Spinal cord (tissue), 10 donors: Measurements from ENCODE around the gene SCNN1B. TPM values are rescaled to one million over a fixed set of nuclear protein-coding genes. Genes with fewer than 3 reads are reported as not detected.

ENCODE experiments used
- DNase-seq, 6 donors: peaks; one replicate each; pipeline versions ENCODE4 v3.0.0 to v3.0.0-alpha.2; 2013 to 2015; ENCODE audit warnings: low spot score in 6 of 6, low read depth in 4 of 6
- H3K27ac ChIP-seq: one replicate; pipeline ENCODE4 v1.5.1; 2013; ENCODE audit warnings: low read depth, low read length, control low read depth
- H3K27me3 ChIP-seq: one replicate; pipeline ENCODE4 v1.6.1; 2013; ENCODE audit warnings: low read length; ENCODE audit not compliant: control insufficient read depth, insufficient read depth
- H3K36me3 ChIP-seq: one replicate; pipeline ENCODE4 v1.6.1; 2013; ENCODE audit warnings: low read length; ENCODE audit not compliant: control insufficient read depth, insufficient read depth
- H3K4me1 ChIP-seq: one replicate; pipeline ENCODE4 v1.6.1; 2013; ENCODE audit warnings: low read length; ENCODE audit not compliant: control insufficient read depth, insufficient read depth
- H3K4me3 ChIP-seq: one replicate; pipeline ENCODE4 v1.5.1; 2013; ENCODE audit warnings: low read depth, low read length, control low read depth
- H3K9me3 ChIP-seq: one replicate; pipeline ENCODE4 v1.6.1; 2013; ENCODE audit warnings: low read length; ENCODE audit not compliant: control insufficient read depth, insufficient read depth
- WGBS: methylation state at CpG from one replicate; pipeline ENCODE4 v1.1.5; 2013; ENCODE audit warnings: missing lambda C conversion rate; ENCODE audit not compliant: insufficient coverage; 5-methylcytosine and 5-hydroxymethylcytosine counted together
- polyA plus RNA-seq, 2 donors: library from polyadenylated mRNA; unstranded; fragments of 120-200 nt; gene quantifications; one replicate each; pipeline ENCODE4 v1.2.1, GENCODE V29; 2013; ENCODE audit not compliant: insufficient read length in 2 of 2
- total RNA-seq, 2 donors: library from RNA; depleted of rRNA in 1 of 2; stranded (reverse); fragments of 120-200 nt in 1 of 2; fragments of >200 nt in 1 of 2; gene quantifications; one replicate each; pipeline versions ENCODE4 v1.2.3 to v1.2.4, GENCODE V29; 2013 to 2014
- donor health status: healthy.

The SCNN1B gene
- total and polyA plus RNA-seq, 4 donors = 0.40 to 2.8 (median 1.6) TPM

GRCh38 chr16:23269248-23269953, 32.7 kb upstream of the SCNN1B start:
- no peaks in the 10 kb centered on the region for H3K9me3 ChIP-seq
- H3K27me3 ChIP-seq = no peaks in the 10 kb centered on the region
- no peak overlapping the region for H3K27ac ChIP-seq
- WGBS = 97% methylated on average over 6 of the region's 6 CpGs
- H3K36me3 ChIP-seq = no peaks in the 10 kb centered on the region
- no peaks in the 10 kb centered on the region for H3K4me1 ChIP-seq
- no peak overlapping the region for H3K4me3 ChIP-seq
- no peak for DNase-seq

- Histone ChIP-seq H3K27me3 (no peaks in the 10 kb centered on the region), H3K4me3 (no peak overlapping the region), H3K27ac (no peak overlapping the region), H3K9me3 (no peaks in the 10 kb centered on the region), H3K4me1 (no peaks in the 10 kb centered on the region), H3K36me3 (no peaks in the 10 kb centered on the region)
- no CpG with 5 or more reads among the region's 3 CpGs for WGBS
- DNase-seq = no peak
These were observed 31.4 kb upstream of the SCNN1B start for GRCh38 chr16:23270654-23271053.

- DNase-seq = no peak
- Histone ChIP-seq H3K36me3 (no peaks in the 10 kb centered on the region), H3K9me3 (no peaks in the 10 kb centered on the region), H3K27me3 (no peaks in the 10 kb centered on the region), H3K4me1 (peaks cover 6% of the 10 kb centered on the region), H3K27ac (no peak overlapping the region), H3K4me3 (no peak overlapping the region)
- 74% methylated on average over 2 of the region's 2 CpGs for whole genome bisulfite sequencing
These were observed 27.1 kb upstream of the SCNN1B start for GRCh38 chr16:23274968-23275367.

DNA sequence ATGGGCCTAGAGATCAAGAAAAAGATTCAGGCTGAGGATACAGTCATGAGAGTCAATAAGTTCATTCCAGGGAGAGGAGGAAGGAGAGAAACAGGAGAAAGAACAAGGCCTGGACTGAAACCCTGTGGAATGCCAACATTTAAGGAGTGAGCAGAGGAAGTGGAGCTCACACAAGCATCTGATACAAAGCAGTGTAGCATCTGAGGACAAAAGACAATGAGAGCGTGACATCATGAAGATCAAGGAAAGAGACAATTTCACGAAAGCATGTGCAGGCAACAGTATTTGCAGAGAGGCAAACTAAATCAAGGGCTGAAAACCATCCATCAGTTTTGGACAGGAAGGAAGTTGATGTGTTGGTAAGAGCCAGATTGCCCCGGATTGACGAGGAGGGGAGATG, 25.3 kb upstream of the SCNN1B start:
- Histone ChIP-seq H3K9me3 (no peaks in the 10 kb centered on the region), H3K36me3 (no peaks in the 10 kb centered on the region), H3K4me3 (no peak overlapping the region), H3K27ac (no peak overlapping the region), H3K27me3 (no peaks in the 10 kb centered on the region), H3K4me1 (peaks cover 10% of the 10 kb centered on the region)
- 87% methylated on average over 4 of the region's 4 CpGs for WGBS
- no peak for DNase-seq

DNA sequence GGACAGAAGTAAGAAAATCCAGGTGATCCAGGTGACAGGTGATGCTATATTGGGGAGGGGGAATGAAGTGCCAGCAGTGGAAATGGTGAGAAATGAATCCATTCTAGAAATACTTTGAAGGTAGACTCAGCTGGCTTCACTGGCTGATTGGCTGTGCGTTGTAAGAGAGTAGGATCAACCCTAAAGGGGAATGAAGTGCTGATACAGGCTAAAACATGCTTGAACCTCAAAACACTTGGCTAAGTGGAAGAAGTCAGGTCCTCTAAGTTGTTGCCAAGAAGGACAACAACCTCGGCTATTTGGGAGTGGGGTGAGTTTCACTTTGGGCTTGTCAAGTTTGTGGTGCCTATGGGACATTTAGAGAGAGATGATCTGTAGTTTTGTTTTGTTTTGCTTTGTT, 24.1 kb upstream of the SCNN1B start:
- 61% methylated on average over 2 of the region's 2 CpGs for WGBS

DNA sequence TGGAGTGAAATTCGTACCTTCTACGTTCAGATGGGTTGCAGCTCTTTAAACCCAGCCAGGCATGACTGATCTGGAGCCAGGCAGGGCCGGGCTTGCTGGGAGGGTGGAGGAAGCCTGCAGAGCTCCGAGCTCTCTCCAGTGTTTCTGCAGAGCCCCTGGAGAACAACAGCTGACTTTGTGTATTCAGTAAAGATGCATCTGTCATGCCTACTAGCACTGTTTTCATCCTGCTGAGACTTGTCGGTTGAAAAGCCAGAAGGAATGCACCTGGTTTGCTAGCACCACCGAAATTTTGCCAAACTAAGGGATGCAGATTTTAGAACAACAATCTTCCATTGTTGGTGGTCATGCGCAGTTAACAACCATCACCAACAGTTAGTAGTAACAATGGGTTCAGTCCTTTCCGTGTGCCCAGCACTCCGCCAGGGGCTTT, 22.4 kb upstream of the SCNN1B start:
- DNase-seq = peak in 5 of 6 donors; percentile 37 to 84 (median 40)
- no peak overlapping the region for H3K4me3 ChIP-seq
- peaks cover 5% of the 10 kb centered on the region for H3K9me3 ChIP-seq
- H3K27ac ChIP-seq = peak overlapping the region; percentile 33
- H3K4me1 ChIP-seq = peaks cover 10% of the 10 kb centered on the region
- 5% methylated on average over 5 of the region's 9 CpGs for WGBS
- H3K27me3 ChIP-seq = no peaks in the 10 kb centered on the region
- H3K36me3 ChIP-seq = no peaks in the 10 kb centered on the region

More for the DNA sequence above, 24.1 kb upstream of the SCNN1B start:
- Histone ChIP-seq H3K27me3 (no peaks in the 10 kb centered on the region), H3K4me1 (peaks cover 10% of the 10 kb centered on the region), H3K4me3 (no peak overlapping the region), H3K27ac (no peak overlapping the region), H3K36me3 (no peaks in the 10 kb centered on the region), H3K9me3 (peaks cover 5% of the 10 kb centered on the region)
- no peak for DNase-seq

- no CpG with 5 or more reads among the region's 6 CpGs for WGBS
- Histone ChIP-seq H3K4me1 (peaks cover 10% of the 10 kb centered on the region), H3K4me3 (no peak overlapping the region), H3K9me3 (peaks cover 5% of the 10 kb centered on the region), H3K27ac (no peak overlapping the region), H3K36me3 (no peaks in the 10 kb centered on the region), H3K27me3 (no peaks in the 10 kb centered on the region)
- no peak for DNase-seq
These were observed 21.6 kb upstream of the SCNN1B start for GRCh38 chr16:23280483-23280967.

GRCh38 chr16:23282568-23282967, 19.5 kb upstream of the SCNN1B start:
- WGBS = no CpG with 5 or more reads among the region's 1 CpG
- Histone ChIP-seq H3K27ac (no peak overlapping the region), H3K4me1 (peaks cover 10% of the 10 kb centered on the region), H3K27me3 (no peaks in the 10 kb centered on the region), H3K4me3 (no peak overlapping the region), H3K9me3 (peaks cover 5% of the 10 kb centered on the region), H3K36me3 (no peaks in the 10 kb centered on the region)
- DNase-seq = peak in 1 of 6 donors; percentile 7

GRCh38 chr16:23283571-23283970, 18.5 kb upstream of the SCNN1B start:
- Histone ChIP-seq H3K36me3 (no peaks in the 10 kb centered on the region), H3K4me3 (no peak overlapping the region), H3K4me1 (peaks cover 10% of the 10 kb centered on the region), H3K27ac (no peak overlapping the region), H3K9me3 (peaks cover 5% of the 10 kb centered on the region), H3K27me3 (no peaks in the 10 kb centered on the region)
- no peak for DNase-seq
- 100% methylated on average over 1 of the region's 2 CpGs for WGBS

GRCh38 chr16:23284584-23284983, 17.5 kb upstream of the SCNN1B start:
- DNase-seq = no peak
- no peak overlapping the region for H3K4me3 ChIP-seq
- H3K9me3 ChIP-seq = peaks cover 5% of the 10 kb centered on the region
- no peaks in the 10 kb centered on the region for H3K27me3 ChIP-seq
- no peak overlapping the region for H3K27ac ChIP-seq
- WGBS = 100% methylated on average over 2 of the region's 2 CpGs
- H3K36me3 ChIP-seq = no peaks in the 10 kb centered on the region
- H3K4me1 ChIP-seq = peaks cover 8% of the 10 kb centered on the region
